ENCODE data around the gene IFI27L1.
A peak's percentile ranks its signal among the peaks of the same experiment; 100 is the strongest.

The IFI27L1 gene

GRCh38 chr14:94080621-94081385 is at the start of gene IFI27L1, which contains the start of gene DDX24:
TSS of gene IFI27L1 (plus strand) at chr14:94081310. CDS start at chr14:94096938, 15,628 bp downstream.
TSS of gene DDX24 (minus strand) at chr14:94081202. CDS start at chr14:94079742, 1,460 bp downstream.
- peak; percentile 95 for DNase-seq (ENCODE audit: low spot score)

GRCh38 chr14:94031883-94032279 is 49.2 kb upstream of the IFI27L1 start:
- DNase-seq (ENCODE audit: low spot score), result no peak

GRCh38 chr14:94034886-94035285 is 46.2 kb upstream of the IFI27L1 start:
- DNase-seq (ENCODE audit: low spot score), result no peak

GRCh38 chr14:94036313-94037167 is 44.6 kb upstream of the IFI27L1 start:
- peak; percentile 66 for DNase-seq (ENCODE audit: low spot score)

- DNase-seq (ENCODE audit: low spot score), result no peak
Observed at GRCh38 chr14:94037954-94038353, 43.2 kb upstream of the IFI27L1 start.

- no peak for DNase-seq (ENCODE audit: low spot score)
Observed at GRCh38 chr14:94038510-94038909, 42.6 kb upstream of the IFI27L1 start.

- no peak for DNase-seq (ENCODE audit: low spot score)
Observed at GRCh38 chr14:94038921-94039629, 42.0 kb upstream of the IFI27L1 start.

GRCh38 chr14:94040247-94040646 is 40.9 kb upstream of the IFI27L1 start:
- DNase-seq (ENCODE audit: low spot score), result no peak

GRCh38 chr14:94040796-94041195 is 40.3 kb upstream of the IFI27L1 start:
- DNase-seq (ENCODE audit: low spot score), result no peak

GRCh38 chr14:94041551-94042346 is 39.4 kb upstream of the IFI27L1 start:
- DNase-seq (ENCODE audit: low spot score), result no peak

- DNase-seq (ENCODE audit: low spot score), result no peak
Observed at GRCh38 chr14:94042433-94043091, 38.5 kb upstream of the IFI27L1 start.

- no peak for DNase-seq (ENCODE audit: low spot score)
Observed at GRCh38 chr14:94043111-94043755, 37.9 kb upstream of the IFI27L1 start.

- DNase-seq (ENCODE audit: low spot score), result no peak
Observed at GRCh38 chr14:94043756-94044475, 37.2 kb upstream of the IFI27L1 start.

- no peak for DNase-seq (ENCODE audit: low spot score)
Observed at GRCh38 chr14:94044476-94045091, 36.5 kb upstream of the IFI27L1 start.

GRCh38 chr14:94045101-94045500 is 36.0 kb upstream of the IFI27L1 start:
- DNase-seq (ENCODE audit: low spot score), result no peak

GRCh38 chr14:94045563-94046345 is 35.4 kb upstream of the IFI27L1 start:
- no peak for DNase-seq (ENCODE audit: low spot score)

- peak; percentile 12 for DNase-seq (ENCODE audit: low spot score)
Observed at GRCh38 chr14:94046696-94047250, 34.3 kb upstream of the IFI27L1 start.

GRCh38 chr14:94047581-94047980 is 33.5 kb upstream of the IFI27L1 start:
- DNase-seq (ENCODE audit: low spot score), result peak; percentile 14

Measured in ecto neural progenitor cell (in vitro differentiated cells).